ENCODE data around the gene FCN3. TPM values are rescaled to one million over a fixed set of nuclear protein-coding genes. Genes with fewer than 3 reads are reported as not detected.
A peak's percentile ranks its signal among the peaks of the same experiment; 100 is the strongest.

Gene FCN3
- total RNA-seq (not detected in 2 replicates), polyA plus RNA-seq (0.15 and 0.25 TPM in 2 replicates), polyA minus RNA-seq (0.53 TPM in 1 of 2 replicates, not detected in the other), Bru-seq, nascent RNA (not detected), BruChase-seq, experiment 1, labeled RNA remaining after a 6-hour chase (percentile 16 among the genes with signal in this experiment), BruChase-seq, experiment 2, labeled RNA remaining after a 2-hour chase (not detected)
- polyA plus RNA-seq (2011; cell fraction: cytosol; rRNA removed), result 0.09 and 0.13 TPM in 2 replicates
- not detected in 2 replicates for polyA plus RNA-seq (2011; cell fraction: nucleus; rRNA removed)
- not detected in 2 replicates for polyA plus RNA-seq (2012)
- polyA minus RNA-seq (2011; cell fraction: cytosol; rRNA and poly(A)+ RNA removed), result not detected
- not detected in 2 replicates for polyA minus RNA-seq (2011; cell fraction: nucleus; rRNA and poly(A)+ RNA removed)
- long read RNA-seq, result 0 reads

GRCh38 chr1:27374362-27375086, at the start of gene FCN3:
FCN3 (minus strand) TSS chr1:27374824; CDS start chr1:27374818, 6 bp downstream.
- H3K27ac ChIP-seq (ENCODE audit: insufficient read depth, low read depth, low read length), result no peak within 1 kb of the TSS
- H3K27me3 ChIP-seq (ENCODE audit: control insufficient read depth in 2 of 2, insufficient read depth in 2 of 2, low read length in 2 of 2), result no peaks in the 10 kb centered on the region
- H3K4me3 ChIP-seq (replicated peaks in 1 of 3; ENCODE audit: insufficient read depth in 1 of 3, low read depth in 1 of 3, low read length in 3 of 3), result no peak within 1 kb of the TSS
- dilution Hi-C loops (cut with MboI; ENCODE audit: extremely low pct_ligation_motif_present, low sequenced_read_pairs) (no loop called here), intact Hi-C loops (cut with micrococcal nuclease) (no loop called here)
- no peaks in the 10 kb centered on the region for H4K20me1 ChIP-seq (replicated peaks; ENCODE audit: control insufficient read depth, extremely low read depth, insufficient read depth, low read length)
- H3K36me3 ChIP-seq (ENCODE audit: control insufficient read depth in 2 of 2, extremely low read depth in 1 of 2, insufficient read depth in 2 of 2, low read length in 2 of 2), result no peaks in the 10 kb centered on the region
- no peak within 1 kb of the TSS for H3K9ac ChIP-seq (replicated peaks; ENCODE audit: extremely low read depth, insufficient read depth, low read length)
- H3K9me3 ChIP-seq (replicated peaks; ENCODE audit: control insufficient read depth, insufficient read depth, low read length), result no peaks in the 10 kb centered on the region
- CTCF ChIA-PET, result interaction anchor here (1.0 to 1.4 kb wide), 4 partner anchors 8 to 25 kb away, joined by 3 to 5 read pairs (median 3); partner anchors contain the start of gene MAP3K6
- no peaks in the 10 kb centered on the region for H3K9me1 ChIP-seq (replicated peaks; ENCODE audit: control insufficient read depth, extremely low read depth, insufficient read depth, low read length)
- no TSS peak for BruUV-seq (replicated peaks)
- TF ChIP-seq POLR2A (IDR thresholded peaks at IDR 0.05; ENCODE audit: low read depth, low read length) (no peak), GATA2 (IDR thresholded peaks at IDR 0.05; ENCODE audit: insufficient read depth, insufficient read length, low read depth, low read length) (no peak)
- H3K79me2 ChIP-seq (ENCODE audit: control insufficient read depth, insufficient read depth, low read length), result no peaks in the 10 kb centered on the region
- no peak for FAIRE-seq
- H3K4me2 ChIP-seq (ENCODE audit: insufficient read depth, low read length), result no peak within 1 kb of the TSS
- H3K4me1 ChIP-seq (ENCODE audit: control insufficient read depth, extremely low read depth, insufficient read depth, low read length), result no peaks in the 10 kb centered on the region
- DNase-seq (ENCODE audit: low read depth, low spot score), result no peak
- POLR2A ChIA-PET, result no interaction called here
- no peak within 1 kb of the TSS for H2AFZ ChIP-seq (ENCODE audit: low read depth, low read length)

GRCh38 chr1:27423709-27424108, 49.1 kb upstream of the FCN3 start:
- no peak overlapping the region for H2AFZ ChIP-seq (ENCODE audit: low read depth, low read length)
- BruUV-seq (replicated peaks), result no TSS peak
- no peak for TF ChIP-seq EZH2 (IDR thresholded peaks at IDR 0.05; ENCODE audit: borderline replicate concordance, low read depth, low read length, severe bottlenecking)
- TF ChIP-seq JUN (IDR thresholded peaks at IDR 0.05; ENCODE audit: borderline replicate concordance, insufficient read depth, insufficient read length, low read depth), result no peak
- no peak for TF ChIP-seq MAX (IDR thresholded peaks at IDR 0.05; ENCODE audit: insufficient read depth, insufficient read length)
- TF ChIP-seq POLR2A (IDR thresholded peaks at IDR 0.05; ENCODE audit: low read depth, low read length), result no peak
- no peak for TF ChIP-seq POLR2AphosphoS5 (IDR thresholded peaks at IDR 0.05; ENCODE audit: insufficient read depth, low read depth, low read length)
- TF ChIP-seq FOS (IDR thresholded peaks at IDR 0.05; ENCODE audit: borderline replicate concordance, insufficient read depth, low read length), result no peak
- no peak for TF ChIP-seq MYC (IDR thresholded peaks at IDR 0.05; ENCODE audit: low read depth, low read length)
- no peak for TF ChIP-seq CTCF (IDR thresholded peaks at IDR 0.05; ENCODE audit: extremely low read depth in 1 of 2, insufficient read depth in 1 of 2, low read depth in 1 of 2, low read length in 2 of 2)
- no peak for TF ChIP-seq GATA2 (IDR thresholded peaks at IDR 0.05; ENCODE audit: insufficient read depth, insufficient read length, low read depth, low read length)
- H3K4me2 ChIP-seq (ENCODE audit: insufficient read depth, low read length), result no peak overlapping the region
- H3K4me3 ChIP-seq (replicated peaks in 1 of 3; ENCODE audit: insufficient read depth in 1 of 3, low read depth in 1 of 3, low read length in 3 of 3), result no peak overlapping the region
- H3K4me1 ChIP-seq (ENCODE audit: control insufficient read depth, extremely low read depth, insufficient read depth, low read length), result peaks cover 18% of the 10 kb centered on the region
- H4K20me1 ChIP-seq (replicated peaks; ENCODE audit: control insufficient read depth, extremely low read depth, insufficient read depth, low read length), result no peaks in the 10 kb centered on the region
- no peaks in the 10 kb centered on the region for H3K9me1 ChIP-seq (replicated peaks; ENCODE audit: control insufficient read depth, extremely low read depth, insufficient read depth, low read length)
- DNase-seq (ENCODE audit: low read depth, low spot score) (no peak), FAIRE-seq (no peak)
- H3K36me3 ChIP-seq (ENCODE audit: control insufficient read depth in 2 of 2, extremely low read depth in 1 of 2, insufficient read depth in 2 of 2, low read length in 2 of 2), result peaks cover 6 to 11% of the 10 kb centered on the region in 2 experiments
- no peak overlapping the region for H3K27ac ChIP-seq (ENCODE audit: insufficient read depth, low read depth, low read length)
- peaks cover 44% of the 10 kb centered on the region for H3K79me2 ChIP-seq (ENCODE audit: control insufficient read depth, insufficient read depth, low read length)
- H3K27me3 ChIP-seq (ENCODE audit: control insufficient read depth in 2 of 2, insufficient read depth in 2 of 2, low read length in 2 of 2), result no peaks in the 10 kb centered on the region
- H3K9ac ChIP-seq (replicated peaks; ENCODE audit: extremely low read depth, insufficient read depth, low read length), result no peak overlapping the region
- H3K9me3 ChIP-seq (replicated peaks; ENCODE audit: control insufficient read depth, insufficient read depth, low read length), result no peaks in the 10 kb centered on the region
- dilution Hi-C loops (cut with MboI; ENCODE audit: extremely low pct_ligation_motif_present, low sequenced_read_pairs) (loop anchor here (25.0 kb wide), 1 partner anchor 164 kb away; no protein-coding TSS in a partner anchor), intact Hi-C loops (cut with micrococcal nuclease) (no loop called here)
- ChIA-PET POLR2A (no interaction called here), CTCF (interaction anchor here (1.1 to 1.5 kb wide), 3 partner anchors 8 to 64 kb away, joined by 3 to 9 read pairs (median 3); no protein-coding TSS in a partner anchor)
